Stimulated activated CD8-positive, alpha-beta memory T cell treated with anti-CD3 and anti-CD28 coated beads, Interleukin-7, amount 100 ng/mL, for 24 hours (primary cell): ENCODE data around the gene DDC.
A peak's percentile ranks its signal among the peaks of the same experiment; 100 is the strongest.

Source experiments
- DNase-seq: peaks from one replicate; pipeline ENCODE4 v3.0.0-alpha.2; 2020; ENCODE audit warnings: low read depth

DDC gene

GRCh38 chr7:50450590-50451032, 114.6 kb downstream of the DDC start:
- peak; percentile 14 for DNase-seq

GRCh38 chr7:50449881-50450589, 115.2 kb downstream of the DDC start, which contains the start of gene FIGNL1:
Gene FIGNL1, minus strand, starts transcription at chr7:50450350. Its CDS starts 3,063 bp downstream, at chr7:50447287.
- DNase-seq = peak; percentile 56

GRCh38 chr7:50449501-50449880, 115.7 kb downstream of the DDC start:
- no peak for DNase-seq

GRCh38 chr7:50448823-50449222, 116.4 kb downstream of the DDC start:
- no peak for DNase-seq

- no peak for DNase-seq
Observed at GRCh38 chr7:50446542-50446960, 118.7 kb downstream of the DDC start.

- no peak for DNase-seq
Observed at GRCh38 chr7:50436133-50436806, 128.9 kb downstream of the DDC start.

- no peak for DNase-seq
Observed at GRCh38 chr7:50431722-50432305, 133.4 kb downstream of the DDC start.

GRCh38 chr7:50431316-50431715, 133.9 kb downstream of the DDC start:
- DNase-seq = no peak

GRCh38 chr7:50428911-50429310, 136.3 kb downstream of the DDC start:
- DNase-seq = no peak

- DNase-seq = no peak
Observed at GRCh38 chr7:50427518-50427917, 137.7 kb downstream of the DDC start.

- DNase-seq = no peak
Observed at GRCh38 chr7:50426280-50427045, 138.7 kb downstream of the DDC start.

GRCh38 chr7:50425318-50425717, 139.9 kb downstream of the DDC start:
- no peak for DNase-seq

- no peak for DNase-seq
Observed at GRCh38 chr7:50423860-50424259, 141.3 kb downstream of the DDC start.

GRCh38 chr7:50422858-50423257, 142.3 kb downstream of the DDC start:
- DNase-seq = no peak

GRCh38 chr7:50421043-50421442, 144.2 kb downstream of the DDC start:
- no peak for DNase-seq

GRCh38 chr7:50418526-50419290, 146.5 kb downstream of the DDC start:
- no peak for DNase-seq

GRCh38 chr7:50418086-50418515, 147.1 kb downstream of the DDC start:
- peak; percentile 45 for DNase-seq

- DNase-seq = no peak
Observed at GRCh38 chr7:50416527-50417182, 148.6 kb downstream of the DDC start.

GRCh38 chr7:50415844-50416364, 149.3 kb downstream of the DDC start:
- no peak for DNase-seq

GRCh38 chr7:50413561-50413960, 151.6 kb downstream of the DDC start:
- no peak for DNase-seq

- DNase-seq = no peak
Observed at GRCh38 chr7:50412973-50413372, 152.2 kb downstream of the DDC start.
